Fibroblast of lung (primary cell): ENCODE data around the gene IL6R. TPM values are rescaled to one million over a fixed set of nuclear protein-coding genes. Genes with fewer than 3 reads are reported as not detected.
A peak's percentile ranks its signal among the peaks of the same experiment; 100 is the strongest.

Source experiments
- DNase-seq, 2 donors: peaks; one replicate each; pipeline versions ENCODE4 v3.0.0 to v3.0.0-alpha.2; 2010; ENCODE audit warnings: low read depth in 2 of 2
- H2AFZ ChIP-seq: 2 replicates; pipeline ENCODE4 v1.5.1; 2012; ENCODE audit warnings: low read length, control low read depth, inconsistent platforms
- H3K27ac ChIP-seq: 2 replicates; pipeline ENCODE4 v1.5.1; 2011; ENCODE audit warnings: low read length, control low read depth; ENCODE audit not compliant: insufficient read depth
- H3K27me3 ChIP-seq: 2 replicates; pipeline ENCODE4 v1.5.1; 2011; ENCODE audit warnings: mild to moderate bottlenecking, low read length; ENCODE audit not compliant: control insufficient read depth, insufficient read depth
- H3K36me3 ChIP-seq: 2 replicates; pipeline ENCODE4 v1.5.1; 2011; ENCODE audit warnings: low read length; ENCODE audit not compliant: control insufficient read depth, insufficient read depth
- H3K4me1 ChIP-seq: 2 replicates; pipeline ENCODE4 v1.5.1; 2011; ENCODE audit warnings: low read length; ENCODE audit not compliant: control insufficient read depth, insufficient read depth; ENCODE audit errors: extremely low read depth
- H3K4me2 ChIP-seq: 2 replicates; pipeline ENCODE4 v1.5.1; 2011; ENCODE audit warnings: low read length, control low read depth; ENCODE audit not compliant: insufficient read depth; ENCODE audit errors: extremely low read depth
- H3K4me3 ChIP-seq, 4 experiments: fragments of 200-600 bp in 1 of 4; sonication (generic) in 1 of 4; replicated peaks in 1 of 4; 2 replicates each; pipeline ENCODE4 v1.5.1; 2011 to 2016; ENCODE audit warnings: low read length in 4 of 4, low read depth in 3 of 4, mild to moderate bottlenecking in 3 of 4, control low read depth in 2 of 4, inconsistent platforms in 1 of 4, mixed read lengths in 1 of 4; ENCODE audit not compliant: insufficient read depth in 1 of 4; ENCODE audit errors: control extremely low read depth in 1 of 4
- H3K79me2 ChIP-seq: 2 replicates; pipeline ENCODE4 v1.5.1; 2012; ENCODE audit warnings: mild to moderate bottlenecking, low read length, inconsistent platforms; ENCODE audit not compliant: control insufficient read depth, insufficient read depth
- H3K9ac ChIP-seq: 2 replicates; pipeline ENCODE4 v1.5.1; 2011; ENCODE audit warnings: mild to moderate bottlenecking, low read length, control low read depth; ENCODE audit not compliant: insufficient read depth
- H3K9me3 ChIP-seq: 2 replicates; pipeline ENCODE4 v1.5.1; 2012; ENCODE audit warnings: low read depth, low read length; ENCODE audit not compliant: control insufficient read depth, insufficient read depth
- H4K20me1 ChIP-seq: 2 replicates; pipeline ENCODE4 v1.5.1; 2011; ENCODE audit warnings: low read length; ENCODE audit not compliant: control insufficient read depth, insufficient read depth; ENCODE audit errors: extremely low read depth
- EZH2 ChIP-seq: IDR thresholded peaks from 2 replicates; pipeline ENCODE4 v1.5.1; 2012; ENCODE audit warnings: low read length, control low read depth, mild to moderate bottlenecking; ENCODE audit errors: missing control alignments
- polyA plus RNA-seq, 2 donors: library from polyadenylated mRNA; depleted of rRNA in 1 of 2; stranded (reverse) in 1 of 2; unstranded in 1 of 2; fragments of >200 nt; gene quantifications; 2 replicates each; pipeline ENCODE4 v1.2.1, GENCODE V29; 2011 to 2012; ENCODE audit warnings: missing spikeins in 1 of 2
- total RNA-seq: library from RNA; depleted of rRNA; stranded (reverse); fragments of >200 nt; gene quantifications from 2 replicates; pipeline ENCODE4 v1.2.1, GENCODE V29; 2014
- TF ChIP-seq, protein P1 (sequence below), 2 donors: IDR thresholded peaks in 1 of 2; conservative IDR thresholded peaks in 1 of 2; 1 replicate in 1 of 2; 2 replicates in 1 of 2; pipeline ENCODE4 v1.5.1; 2011 to 2012; ENCODE audit warnings: low read length in 2 of 2, control low read depth in 1 of 2, inconsistent platforms in 1 of 2, low read depth in 1 of 2, mild to moderate bottlenecking in 1 of 2

IL6R gene
- total and polyA plus RNA-seq, 2 donors (not counting 1 experiment from before 2014, with no cell fraction given) = 21.0 to 22.7 TPM

DNA sequence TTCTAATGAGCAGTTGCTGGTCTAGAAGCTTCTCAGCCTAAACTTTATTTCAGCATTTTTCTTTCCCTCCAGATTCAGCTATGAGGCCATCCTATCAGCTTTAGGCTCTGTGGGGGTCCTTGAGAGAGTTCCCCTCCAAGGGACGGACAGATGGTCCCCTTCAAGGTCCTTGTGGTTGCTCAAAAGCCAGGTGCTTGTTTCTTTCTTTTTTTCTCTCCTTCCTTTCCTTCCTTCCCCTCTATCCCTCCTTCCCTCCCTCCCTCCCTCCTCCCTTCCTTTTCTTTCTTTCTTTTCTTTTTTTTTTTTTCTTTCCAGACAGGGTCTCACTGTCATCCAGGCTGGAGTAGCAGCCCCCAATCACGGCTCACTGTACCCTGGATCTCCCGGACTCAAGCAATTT is 1.2 kb upstream of the IL6R start:
- Histone ChIP-seq H4K20me1 (no peaks in the 10 kb centered on the region), H3K9ac (no peak overlapping the region), H3K79me2 (peaks cover 14% of the 10 kb centered on the region), H3K4me3 (no peak overlapping the region), H3K36me3 (no peaks in the 10 kb centered on the region), H2AFZ (no peak overlapping the region), H3K4me1 (peaks cover 13% of the 10 kb centered on the region), H3K4me2 (no peak overlapping the region), H3K27me3 (peaks cover 5% of the 10 kb centered on the region), H3K27ac (no peak overlapping the region), H3K9me3 (no peaks in the 10 kb centered on the region)
- TF ChIP-seq, protein P1, sequence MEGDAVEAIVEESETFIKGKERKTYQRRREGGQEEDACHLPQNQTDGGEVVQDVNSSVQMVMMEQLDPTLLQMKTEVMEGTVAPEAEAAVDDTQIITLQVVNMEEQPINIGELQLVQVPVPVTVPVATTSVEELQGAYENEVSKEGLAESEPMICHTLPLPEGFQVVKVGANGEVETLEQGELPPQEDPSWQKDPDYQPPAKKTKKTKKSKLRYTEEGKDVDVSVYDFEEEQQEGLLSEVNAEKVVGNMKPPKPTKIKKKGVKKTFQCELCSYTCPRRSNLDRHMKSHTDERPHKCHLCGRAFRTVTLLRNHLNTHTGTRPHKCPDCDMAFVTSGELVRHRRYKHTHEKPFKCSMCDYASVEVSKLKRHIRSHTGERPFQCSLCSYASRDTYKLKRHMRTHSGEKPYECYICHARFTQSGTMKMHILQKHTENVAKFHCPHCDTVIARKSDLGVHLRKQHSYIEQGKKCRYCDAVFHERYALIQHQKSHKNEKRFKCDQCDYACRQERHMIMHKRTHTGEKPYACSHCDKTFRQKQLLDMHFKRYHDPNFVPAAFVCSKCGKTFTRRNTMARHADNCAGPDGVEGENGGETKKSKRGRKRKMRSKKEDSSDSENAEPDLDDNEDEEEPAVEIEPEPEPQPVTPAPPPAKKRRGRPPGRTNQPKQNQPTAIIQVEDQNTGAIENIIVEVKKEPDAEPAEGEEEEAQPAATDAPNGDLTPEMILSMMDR (conservative IDR thresholded peaks at IDR 0.05 in 1 of 2, IDR thresholded peaks at IDR 0.05 in 1 of 2; ENCODE audit: low read depth in 1 of 2, low read length in 2 of 2) = no peak
- TF ChIP-seq EZH2 = no peak
- no peak for DNase-seq

DNA sequence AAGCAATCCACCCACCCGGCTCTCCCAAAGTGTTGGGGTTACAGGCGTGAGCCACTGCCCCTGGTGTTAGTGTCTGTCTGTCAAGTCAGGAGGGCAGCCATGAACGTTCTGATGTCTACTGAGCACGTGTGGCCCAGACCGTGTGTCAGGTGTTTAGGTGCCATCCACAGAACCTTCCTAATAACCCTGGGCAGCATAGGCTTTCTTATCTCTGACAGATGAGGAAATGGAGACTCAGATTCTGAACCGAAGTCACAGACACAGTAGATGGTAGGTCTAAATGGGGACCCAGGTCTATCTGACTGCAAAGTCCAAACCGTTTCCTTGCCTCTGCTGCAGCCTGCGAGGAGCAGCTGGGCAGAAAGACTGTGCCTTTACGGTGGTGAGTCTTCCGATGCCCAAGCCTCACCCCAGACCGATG is 622 bp upstream of the IL6R start:
- Histone ChIP-seq H3K36me3 (no peaks in the 10 kb centered on the region), H4K20me1 (no peaks in the 10 kb centered on the region), H3K9me3 (no peaks in the 10 kb centered on the region), H3K79me2 (peaks cover 16% of the 10 kb centered on the region), H3K4me1 (peaks cover 13% of the 10 kb centered on the region), H3K4me2 (peak overlapping the region; percentile 65), H3K9ac (peak overlapping the region; percentile 33), H3K27me3 (peaks cover 5% of the 10 kb centered on the region), H2AFZ (no peak overlapping the region), H3K4me3 (peak overlapping the region; percentile 14 to 98 (median 34)), H3K27ac (no peak overlapping the region)
- DNase-seq = no peak
- no peak for TF ChIP-seq EZH2
- TF ChIP-seq, protein P1 (conservative IDR thresholded peaks at IDR 0.05 in 1 of 2, IDR thresholded peaks at IDR 0.05 in 1 of 2; ENCODE audit: low read depth in 1 of 2, low read length in 2 of 2) = no peak

DNA sequence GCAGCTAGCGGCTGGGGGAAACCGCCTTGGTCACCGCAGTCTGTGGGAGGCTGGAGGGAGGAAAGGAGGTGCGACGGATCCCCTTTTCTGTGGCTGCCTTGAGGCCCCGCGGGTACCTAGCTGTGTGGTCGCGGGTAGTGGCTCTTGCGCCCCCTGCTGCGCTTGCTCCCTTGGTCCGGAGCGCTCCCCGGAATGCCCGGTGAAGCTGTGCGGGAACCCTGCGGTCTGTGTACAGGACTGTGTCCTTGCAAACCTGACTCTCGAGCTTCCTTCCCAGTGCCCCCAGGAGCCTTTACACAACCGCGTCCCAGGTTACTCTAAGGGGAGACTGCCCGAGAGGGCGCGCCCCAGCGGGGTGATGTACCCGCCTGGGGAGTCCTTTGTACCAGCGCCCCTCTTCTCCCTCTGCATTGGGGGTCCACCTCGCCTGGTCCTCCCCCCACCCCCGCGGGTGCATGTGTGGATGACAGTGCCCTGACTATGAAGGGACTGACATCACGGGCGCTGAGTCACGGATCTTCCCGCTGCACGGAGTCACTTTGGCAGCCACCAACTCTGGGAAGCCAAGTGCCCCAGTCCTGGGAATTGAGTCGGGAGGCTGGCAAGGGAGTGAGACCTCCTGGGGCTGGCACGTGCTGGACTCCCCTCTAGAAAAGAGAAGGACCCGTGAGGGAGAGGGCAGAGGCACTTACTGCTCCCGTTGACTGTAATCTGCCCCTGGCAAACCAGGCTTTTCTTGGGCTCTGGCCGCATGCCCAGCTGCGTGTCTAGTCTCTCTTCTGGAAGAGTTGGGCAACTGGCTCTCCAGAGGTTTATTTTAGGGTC is 816 bp downstream of the IL6R start:
- peaks cover 13% of the 10 kb centered on the region for H3K4me1 ChIP-seq
- no peaks in the 10 kb centered on the region for H3K9me3 ChIP-seq
- H3K27ac ChIP-seq = peak overlapping the region; percentile 91
- H2AFZ ChIP-seq = no peak overlapping the region
- peaks cover 16% of the 10 kb centered on the region for H3K79me2 ChIP-seq
- no peaks in the 10 kb centered on the region for H3K36me3 ChIP-seq
- peak overlapping the region; percentile 93 for H3K4me2 ChIP-seq
- peak overlapping the region; percentile 93 for H3K9ac ChIP-seq
- peak; percentile 54 for DNase-seq
- peak overlapping the region; percentile 53 to 98 (median 67) for H3K4me3 ChIP-seq
- no peaks in the 10 kb centered on the region for H4K20me1 ChIP-seq
- peaks cover 5% of the 10 kb centered on the region for H3K27me3 ChIP-seq
- TF ChIP-seq, protein P1 (conservative IDR thresholded peaks at IDR 0.05 in 1 of 2, IDR thresholded peaks at IDR 0.05 in 1 of 2; ENCODE audit: low read depth in 1 of 2, low read length in 2 of 2) = peak; percentile 18 to 51
- TF ChIP-seq EZH2 = no peak
